Measurements from ENCODE around the gene C1D.
"Not testable (repeated sequence)": the region's sequence is repeated elsewhere in the genome, so short reads cannot be mapped to it uniquely, and the experiment has no call there.

C1D gene, protein sequence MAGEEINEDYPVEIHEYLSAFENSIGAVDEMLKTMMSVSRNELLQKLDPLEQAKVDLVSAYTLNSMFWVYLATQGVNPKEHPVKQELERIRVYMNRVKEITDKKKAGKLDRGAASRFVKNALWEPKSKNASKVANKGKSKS

GRCh38 chr2:68062680-68063387 lies at the start of gene C1D:
Gene C1D, minus strand, starts transcription at chr2:68063004. Its CDS starts 15,694 bp downstream, at chr2:68047310.
- peak; percentile 68 for DNase-seq

GRCh38 chr2:68110102-68110501 lies 47.3 kb upstream of the C1D start:
- peak; percentile 9 for DNase-seq

- DNase-seq = no peak
Observed at GRCh38 chr2:68108120-68108519, 45.3 kb upstream of the C1D start.

- no peak for DNase-seq
Observed at GRCh38 chr2:68107475-68107874, 44.7 kb upstream of the C1D start.

DNA sequence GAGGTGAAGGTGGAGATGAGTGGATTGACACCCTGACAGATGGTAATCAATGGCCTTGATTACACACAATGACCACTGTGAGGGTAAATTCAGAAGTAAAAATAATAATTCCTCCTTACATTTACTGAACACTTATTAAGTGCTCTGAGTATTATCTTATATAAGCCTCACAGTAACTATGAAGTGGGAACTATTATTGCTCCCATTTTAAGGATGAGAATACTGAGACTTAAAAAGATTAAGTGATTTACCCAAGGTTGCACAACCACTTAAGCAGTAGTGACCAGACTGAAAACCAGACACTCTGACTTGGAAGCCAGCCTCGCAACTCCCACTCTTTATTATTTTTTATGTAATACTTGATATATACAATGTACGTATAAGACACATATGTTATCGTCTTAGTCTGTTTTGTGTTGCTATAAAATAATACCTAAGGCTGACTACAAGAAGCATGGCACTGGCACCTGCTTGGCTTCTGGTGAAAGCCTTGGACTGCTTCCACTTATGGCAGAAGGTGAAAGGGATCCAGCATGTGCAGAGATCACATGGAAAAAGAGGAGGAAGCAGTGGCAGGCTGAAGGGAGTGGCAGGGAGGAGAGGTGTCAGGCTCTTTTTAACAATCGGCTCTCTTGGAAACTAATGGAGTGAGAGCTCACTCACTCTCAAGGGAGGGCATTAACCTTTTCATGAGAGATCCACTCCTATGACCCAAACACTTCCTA lies 41.5 kb upstream of the C1D start:
- DNase-seq = no peak

DNA sequence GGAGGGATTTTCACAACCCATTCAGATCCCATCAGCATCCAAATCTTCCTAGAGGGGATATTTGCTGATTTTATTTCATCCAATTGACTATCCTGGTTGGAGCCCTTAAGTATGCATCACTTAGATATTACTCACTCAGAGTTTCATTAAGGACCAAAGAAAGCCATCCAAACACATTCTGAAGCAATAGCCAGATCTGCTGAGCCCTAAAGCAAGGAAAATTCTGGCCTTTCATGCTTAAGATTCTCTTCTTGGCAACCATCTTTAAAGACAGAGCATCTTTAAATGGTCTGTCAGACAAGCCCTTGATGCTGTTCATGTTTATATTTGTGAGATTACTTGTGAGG lies 40.9 kb upstream of the C1D start:
- DNase-seq = no peak

DNA sequence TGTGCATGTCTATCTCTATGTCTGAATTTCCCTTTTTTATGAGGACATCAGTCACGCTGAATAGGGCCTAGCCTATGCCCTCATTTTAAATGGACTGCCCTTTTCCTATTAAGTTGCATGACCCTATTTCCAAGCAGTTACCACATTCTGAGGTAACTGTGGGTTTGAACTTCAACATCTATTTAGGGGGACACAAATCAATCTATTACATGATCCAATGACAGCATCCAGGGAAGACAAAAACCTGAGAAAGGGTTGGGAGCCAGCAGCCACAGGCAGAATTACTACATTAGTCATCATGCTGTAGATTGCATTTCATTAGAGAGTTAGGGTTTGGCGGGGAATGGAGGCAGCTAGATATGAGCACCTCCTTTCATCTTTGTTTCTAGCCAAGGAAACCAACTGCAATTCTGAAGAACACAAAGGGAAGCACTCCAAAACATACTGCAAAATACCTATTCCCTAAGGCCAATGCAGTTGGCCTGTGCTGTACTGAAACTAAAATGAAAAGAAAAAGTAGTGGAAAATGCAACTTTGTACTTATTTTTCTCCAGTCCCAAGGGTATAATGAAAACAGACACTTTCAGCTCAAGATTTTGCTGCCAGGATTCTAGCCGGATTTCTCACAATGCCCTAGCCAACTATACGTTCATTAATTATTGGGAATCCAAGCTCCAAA lies 40.4 kb upstream of the C1D start:
- no peak for DNase-seq

DNA sequence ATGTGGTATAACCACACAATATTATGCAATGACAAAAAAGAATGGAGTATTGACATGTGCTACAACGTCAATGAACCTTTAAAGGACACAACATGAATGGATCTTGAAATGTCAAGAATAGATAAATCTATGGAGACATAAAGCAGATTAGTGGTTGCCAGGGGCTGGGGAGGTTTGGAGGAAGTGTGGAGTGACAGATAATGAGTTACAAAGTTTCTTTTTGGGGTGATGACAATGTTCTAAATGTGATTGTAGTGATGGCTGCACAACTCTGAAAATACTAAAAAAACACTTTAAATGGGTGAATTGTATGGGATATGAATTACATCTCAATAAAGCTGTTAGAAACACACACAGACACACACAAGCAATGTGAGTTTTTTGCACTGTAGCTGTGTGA lies 37.4 kb upstream of the C1D start:
- DNase-seq = no peak

- no peak for DNase-seq
Observed at GRCh38 chr2:68099260-68099659, 36.5 kb upstream of the C1D start.

DNA sequence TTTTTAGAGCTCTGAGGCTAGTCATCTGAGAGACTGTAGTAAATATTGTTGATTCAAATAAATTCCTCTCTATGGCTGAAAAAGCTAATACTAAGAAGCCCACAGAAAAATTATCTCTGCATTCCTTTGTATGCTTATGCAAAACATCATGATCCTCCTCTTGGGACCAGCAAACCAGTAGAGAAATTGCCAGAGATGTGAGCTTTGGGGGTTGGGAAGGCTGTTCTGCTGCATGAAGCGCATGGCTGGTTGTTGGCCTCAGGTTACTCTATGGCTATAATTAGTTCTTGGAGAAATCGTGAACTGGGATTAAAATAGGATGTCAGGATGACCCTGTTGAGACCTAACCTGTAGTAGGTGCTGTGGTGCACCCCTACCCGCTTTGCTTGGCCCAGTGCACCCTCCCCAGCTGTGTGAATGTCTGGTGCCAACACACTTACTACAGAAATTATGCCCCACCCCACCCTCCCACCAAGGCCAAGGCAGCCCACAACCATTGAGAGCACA lies 35.5 kb upstream of the C1D start:
- peak; percentile 98 for DNase-seq

DNA sequence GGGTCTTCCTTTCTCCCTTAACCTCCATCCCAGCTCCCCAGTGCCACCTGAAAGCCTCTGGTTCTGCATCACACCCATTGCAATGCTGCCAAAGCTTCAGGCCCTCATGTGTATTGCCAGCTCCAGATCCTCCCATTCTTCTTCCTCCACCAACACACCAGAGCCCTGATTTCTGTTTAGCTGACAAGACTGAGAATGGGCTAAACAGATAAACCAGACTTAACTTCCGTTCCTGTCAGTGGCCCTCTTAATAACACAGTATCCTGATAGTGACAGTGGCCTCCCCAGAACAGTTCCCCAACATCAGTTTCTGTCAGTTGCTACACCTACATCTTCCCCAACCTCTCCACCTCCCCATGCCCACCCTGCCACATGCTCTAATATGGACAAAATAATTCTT lies 31.3 kb upstream of the C1D start:
- no peak for DNase-seq

DNA sequence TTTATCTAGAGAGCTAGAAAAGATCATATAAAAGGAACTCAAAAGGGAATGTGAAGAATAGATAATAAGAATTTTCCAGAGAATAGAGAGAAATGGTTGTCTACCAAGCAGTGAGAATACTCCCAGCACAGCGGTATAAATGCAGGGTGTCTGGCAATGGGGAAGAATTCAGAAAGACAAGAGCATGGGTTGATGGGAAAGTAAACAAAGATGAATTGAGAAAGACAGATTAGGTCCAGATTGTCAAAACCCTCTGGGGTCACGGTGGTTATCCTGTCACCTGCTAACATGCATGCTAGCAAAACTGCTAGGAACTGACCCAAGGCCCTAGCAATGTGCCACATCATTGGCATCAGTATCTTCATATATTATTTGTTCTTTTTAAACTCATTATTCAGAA lies 30.8 kb upstream of the C1D start:
- DNase-seq = no peak

- DNase-seq = no peak
Observed at GRCh38 chr2:68091439-68092034, 28.7 kb upstream of the C1D start.

- DNase-seq = peak; percentile 54
Observed at GRCh38 chr2:68089961-68090360, 27.2 kb upstream of the C1D start.

GRCh38 chr2:68088940-68089339 lies 26.1 kb upstream of the C1D start:
- DNase-seq = peak; percentile 86

- no peak for DNase-seq
Observed at GRCh38 chr2:68086166-68086565, 23.4 kb upstream of the C1D start.

GRCh38 chr2:68083346-68083745 lies 20.5 kb upstream of the C1D start:
- no peak for DNase-seq

GRCh38 chr2:68074050-68074449 lies 11.2 kb upstream of the C1D start:
- DNase-seq = no peak

- not testable (repeated sequence) for DNase-seq
Observed at GRCh38 chr2:68063797-68064646, 1.2 kb upstream of the C1D start.

GRCh38 chr2:68060652-68061051 lies 2.2 kb downstream of the C1D start:
- DNase-seq = no peak

- DNase-seq = no peak
Observed at GRCh38 chr2:68059784-68060525, 2.8 kb downstream of the C1D start.
